GM23338 (cell line): ENCODE results near the gene C1orf198. TPM values are rescaled to one million over a fixed set of nuclear protein-coding genes. Genes with fewer than 3 reads are reported as not detected.
A peak's percentile ranks its signal among the peaks of the same experiment; 100 is the strongest.

Source experiments
- ATAC-seq: fragments of 200-7000 bp; cut with Tn5 transposase; 3 replicates; pipeline ENCODE4 v1.9.1; 2020
- DNase-seq: peaks from one replicate; pipeline ENCODE4 v3.0.0-alpha.2; 2015; ENCODE audit warnings: low spot score
- H2AFZ ChIP-seq: fragments of 200-600 bp; sonication (generic); 2 replicates; pipeline ENCODE4 v1.8.0; 2016; ENCODE audit warnings: antibody characterized with exemption, mild to moderate bottlenecking, moderate library complexity
- H3F3A ChIP-seq: fragments of 200-600 bp; sonication (generic); replicated peaks from 2 replicates; pipeline ENCODE4 v1.8.0; 2017; ENCODE audit warnings: antibody characterized with exemption, mixed run types, low read depth
- H3K27ac ChIP-seq: fragments of 200-600 bp; sonication (generic); 2 replicates; pipeline ENCODE4 v1.6.1; 2016; ENCODE audit warnings: low read depth
- H3K27me3 ChIP-seq: fragments of 200-600 bp; sonication (generic); 2 replicates; pipeline ENCODE4 v1.8.0; 2016; ENCODE audit warnings: mild to moderate bottlenecking, mixed run types, moderate library complexity; ENCODE audit not compliant: insufficient read depth
- H3K36me3 ChIP-seq: fragments of 200-600 bp; sonication (generic); 2 replicates; pipeline ENCODE4 v1.8.0; 2016; ENCODE audit warnings: mild to moderate bottlenecking; ENCODE audit not compliant: insufficient read depth
- H3K4me1 ChIP-seq: fragments of 200-600 bp; sonication (generic); 2 replicates; pipeline ENCODE4 v1.8.0; 2016; ENCODE audit warnings: mild to moderate bottlenecking, moderate library complexity; ENCODE audit not compliant: insufficient read depth
- H3K4me2 ChIP-seq: fragments of 200-600 bp; sonication (generic); 2 replicates; pipeline ENCODE4 v1.7.1; 2017; ENCODE audit warnings: mixed run types
- H3K4me3 ChIP-seq: fragments of 200-600 bp; sonication (generic); 2 replicates; pipeline ENCODE4 v1.6.1; 2016; ENCODE audit warnings: mixed run types
- H3K79me2 ChIP-seq: fragments of 200-600 bp; sonication (generic); replicated peaks from 2 replicates; pipeline ENCODE4 v1.8.0; 2017; ENCODE audit warnings: mild to moderate bottlenecking; ENCODE audit not compliant: insufficient read depth
- H3K9me2 ChIP-seq: fragments of 200-600 bp; sonication (generic); 2 replicates; pipeline ENCODE4 v1.8.0; 2017; ENCODE audit not compliant: insufficient read depth
- H4K20me1 ChIP-seq: fragments of 200-600 bp; sonication (generic); replicated peaks from 2 replicates; pipeline ENCODE4 v1.8.0; 2017; ENCODE audit warnings: mild to moderate bottlenecking; ENCODE audit not compliant: insufficient read depth
- H3K27ac Mint-ChIP-seq: 2 replicates; pipeline ENCODE4 v1.8.0; 2020; ENCODE audit warnings: inconsistent platforms, mild to moderate bottlenecking, moderate library complexity, mixed read lengths
- H3K27me3 Mint-ChIP-seq: 3 replicates; pipeline ENCODE4 v1.8.0; 2022; ENCODE audit warnings: low read depth, mild to moderate bottlenecking, moderate library complexity, mixed read lengths, inconsistent platforms; ENCODE audit not compliant: insufficient read depth, poor library complexity
- H3K36me3 Mint-ChIP-seq: 3 replicates; pipeline ENCODE4 v1.8.0; 2021; ENCODE audit warnings: low read depth, mild to moderate bottlenecking, inconsistent platforms, moderate library complexity, mixed read lengths
- H3K4me1 Mint-ChIP-seq: 3 replicates; pipeline ENCODE4 v1.8.0; 2020; ENCODE audit warnings: mild to moderate bottlenecking, inconsistent platforms, mixed read lengths
- H3K4me3 Mint-ChIP-seq: 3 replicates; pipeline ENCODE4 v1.8.0; 2021; ENCODE audit warnings: moderate library complexity, mild to moderate bottlenecking, inconsistent platforms, mixed read lengths
- H3K9me3 Mint-ChIP-seq: 3 replicates; pipeline ENCODE4 v1.8.0; 2020; ENCODE audit warnings: moderate library complexity, mild to moderate bottlenecking, inconsistent platforms, mixed read lengths
- CREB1 ChIP-seq: fragments of 250-450 bp; sonication (Bioruptor Pico); IDR thresholded peaks from 2 replicates; pipeline ENCODE4 v1.5.0; 2020; ENCODE audit warnings: low read depth, mild to moderate bottlenecking, moderate library complexity
- EZH2 ChIP-seq: fragments of 200-600 bp; sonication (generic); IDR thresholded peaks from one replicate; pipeline ENCODE4 v1.8.0; 2017; ENCODE audit warnings: antibody characterized with exemption, mild to moderate bottlenecking, low read depth; ENCODE audit not compliant: unreplicated experiment
- STAT1 ChIP-seq: IDR thresholded peaks from one replicate; pipeline ENCODE4 v1.6.1; 2016; ENCODE audit warnings: antibody characterized with exemption; ENCODE audit not compliant: unreplicated experiment
- ZNF114 ChIP-seq: fragments of 250-450 bp; sonication (Bioruptor Pico); IDR thresholded peaks from 2 replicates; pipeline ENCODE4 v1.5.0; 2020; ENCODE audit warnings: mild to moderate bottlenecking, moderate library complexity
- ZNF331 ChIP-seq: fragments of 250-450 bp; sonication (Bioruptor Pico); IDR thresholded peaks from 2 replicates; pipeline ENCODE4 v1.5.0; 2020; ENCODE audit warnings: low read depth, mild to moderate bottlenecking, moderate library complexity
- ZNF462 ChIP-seq: fragments of 250-450 bp; sonication (Bioruptor Pico); IDR thresholded peaks from 2 replicates; pipeline ENCODE4 v1.5.0; 2020; ENCODE audit warnings: mild to moderate bottlenecking, moderate library complexity
- polyA plus RNA-seq: library from polyadenylated mRNA; unstranded; fragments of >200 nt; fragmentation: Nextera tagmentation; extraction: Ambion mirVana; gene quantifications from 2 replicates; pipeline ENCODE4 v1.2.1, GENCODE V29; 2016
- total RNA-seq: library from RNA; depleted of rRNA; stranded (reverse); fragments of >200 nt; shearing (Covaris generic); gene quantifications from 2 replicates; pipeline ENCODE4 v1.2.3, GENCODE V29; 2014

Gene C1orf198
- total and polyA plus RNA-seq, 2 experiments from 2014 or later = 14.9 to 46.6 TPM

GRCh38 chr1:230905733-230906132 is 37.4 kb upstream of the C1orf198 start:
- no peak overlapping the region for H3K27ac Mint-ChIP-seq
- no peak overlapping the region for H2AFZ ChIP-seq
- no peak for TF ChIP-seq CREB1
- no peak for TF ChIP-seq STAT1
- TF ChIP-seq ZNF462 (CRISPR knock-in tag) = no peak
- TF ChIP-seq EZH2 = no peak
- no peak for TF ChIP-seq ZNF114 (CRISPR knock-in tag)

GRCh38 chr1:230902349-230902923 is 34.1 kb upstream of the C1orf198 start:
- no peaks in the 10 kb centered on the region; the same call in 1 of the 2 replicates for H4K20me1 ChIP-seq
- Mint-ChIP-seq H3K9me3 (no peaks in the 10 kb centered on the region), H3K4me3 (no peak overlapping the region), H3K27me3 (no peaks in the 10 kb centered on the region), H3K27ac (no peak overlapping the region), H3K4me1 (no peaks in the 10 kb centered on the region), H3K36me3 (no peaks in the 10 kb centered on the region)
- peak; percentile 47 for DNase-seq
- no peaks in the 10 kb centered on the region for H3K27me3 ChIP-seq
- no peak overlapping the region for H3K4me3 ChIP-seq
- H3K36me3 ChIP-seq = no peaks in the 10 kb centered on the region
- no peaks in the 10 kb centered on the region for H3K9me2 ChIP-seq
- H3K4me2 ChIP-seq = no peak overlapping the region
- no peaks in the 10 kb centered on the region for H3K4me1 ChIP-seq
- no peaks in the 10 kb centered on the region for H3K79me2 ChIP-seq
- peak; percentile 94 for ATAC-seq
- no peak overlapping the region for H3K27ac ChIP-seq
- H3F3A ChIP-seq = no peaks in the 10 kb centered on the region
- no peak overlapping the region for H2AFZ ChIP-seq
- no peak for TF ChIP-seq ZNF331 (CRISPR knock-in tag)
- no peak for TF ChIP-seq EZH2

More at GRCh38 chr1:230905733-230906132, 37.4 kb upstream of the C1orf198 start:
- Histone ChIP-seq H3F3A (no peaks in the 10 kb centered on the region), H3K4me3 (no peak overlapping the region), H3K36me3 (no peaks in the 10 kb centered on the region), H3K27ac (no peak overlapping the region), H3K4me1 (no peaks in the 10 kb centered on the region), H3K27me3 (no peaks in the 10 kb centered on the region), H4K20me1 (no peaks in the 10 kb centered on the region; the same call in 1 of the 2 replicates), H3K4me2 (no peak overlapping the region), H3K79me2 (no peaks in the 10 kb centered on the region), H3K9me2 (no peaks in the 10 kb centered on the region)
- Mint-ChIP-seq H3K4me1 (no peaks in the 10 kb centered on the region), H3K9me3 (no peaks in the 10 kb centered on the region), H3K4me3 (no peak overlapping the region), H3K36me3 (no peaks in the 10 kb centered on the region), H3K27me3 (no peaks in the 10 kb centered on the region)
- ATAC-seq = no peak
- DNase-seq = no peak
